Measurements from ENCODE around the gene SEPTIN3.
A peak's percentile ranks its signal among the peaks of the same experiment; 100 is the strongest.

The SEPTIN3 gene

GRCh38 chr22:41969110-41969646, at the start of gene SEPTIN3:
TSS of gene SEPTIN3 (plus strand) at chr22:41969443. CDS start at chr22:41971493, 2,050 bp downstream.
- DNase-seq (ENCODE audit: low spot score) = no peak

DNA sequence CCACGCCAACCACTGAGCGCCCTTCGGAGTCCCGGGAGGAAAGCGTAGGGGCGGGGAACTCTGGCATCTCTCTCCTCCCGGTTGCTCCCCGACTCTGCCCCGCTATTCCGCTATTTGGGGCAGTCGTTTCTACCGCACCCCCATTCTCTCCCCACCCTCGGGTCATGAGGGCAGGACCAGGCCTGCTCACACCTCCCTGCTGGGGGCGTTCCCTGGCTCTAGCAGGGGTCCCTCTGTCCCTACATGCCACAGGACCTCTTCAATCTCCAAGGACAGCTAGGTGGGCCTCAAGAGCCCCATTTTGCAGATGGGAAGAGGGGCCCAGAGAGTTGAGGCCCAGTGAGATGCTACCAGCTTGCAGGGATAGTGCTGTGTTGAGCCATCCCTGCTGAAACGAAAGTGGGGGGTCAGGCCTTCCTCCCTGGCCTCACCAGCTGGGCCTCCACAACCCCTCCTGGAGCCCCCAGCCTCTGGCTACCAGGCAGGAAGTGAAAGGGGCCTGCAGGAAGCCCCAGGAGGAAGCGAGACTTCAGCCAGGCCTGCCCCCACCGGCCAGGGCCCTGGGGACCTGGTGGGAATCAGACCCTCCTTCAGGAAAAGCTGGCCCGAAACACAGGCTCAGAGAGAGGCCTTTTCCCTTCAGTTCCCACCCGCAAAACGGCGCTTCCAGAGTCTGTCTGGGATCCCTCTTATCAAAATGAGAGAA, 48.8 kb upstream of the SEPTIN3 start:
- DNase-seq (ENCODE audit: low spot score) = no peak

- no peak for DNase-seq (ENCODE audit: low spot score)
These were observed 46.9 kb upstream of the SEPTIN3 start for GRCh38 chr22:41922328-41922727.

DNA sequence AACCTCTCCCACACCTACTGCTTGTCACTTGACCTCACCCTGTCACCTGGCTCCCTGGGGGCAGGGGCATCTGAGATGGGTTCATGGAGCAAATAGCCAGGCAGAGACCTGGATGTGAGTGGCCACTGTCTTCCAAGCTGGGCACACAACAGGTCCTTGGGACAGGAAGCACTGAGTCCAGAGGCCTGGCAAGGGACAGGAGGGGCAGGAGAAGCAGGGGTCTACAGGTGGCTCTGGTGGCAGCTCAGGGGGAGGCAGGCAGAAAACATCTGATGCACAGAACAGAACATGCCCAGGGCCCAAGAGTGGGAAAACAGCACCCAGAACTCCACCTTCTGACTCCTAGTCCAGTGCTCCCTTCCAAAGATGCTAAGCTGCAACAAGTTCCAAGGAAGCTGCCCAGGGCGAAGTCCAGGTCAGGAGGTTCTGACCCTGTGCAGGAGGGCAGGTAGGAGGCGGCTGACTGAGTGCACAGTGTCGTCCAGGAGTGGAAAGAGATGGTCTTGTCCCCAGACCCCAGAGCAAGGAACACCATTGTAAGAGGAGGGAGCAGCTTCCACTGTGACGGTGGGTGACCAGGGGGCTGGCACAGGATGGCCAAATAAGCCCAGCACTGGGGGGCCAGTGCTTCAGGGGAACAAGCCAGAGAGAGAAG, 46.2 kb upstream of the SEPTIN3 start:
- no peak for DNase-seq (ENCODE audit: low spot score)

- no peak for DNase-seq (ENCODE audit: low spot score)
These were observed 45.5 kb upstream of the SEPTIN3 start for GRCh38 chr22:41923595-41924276.

DNA sequence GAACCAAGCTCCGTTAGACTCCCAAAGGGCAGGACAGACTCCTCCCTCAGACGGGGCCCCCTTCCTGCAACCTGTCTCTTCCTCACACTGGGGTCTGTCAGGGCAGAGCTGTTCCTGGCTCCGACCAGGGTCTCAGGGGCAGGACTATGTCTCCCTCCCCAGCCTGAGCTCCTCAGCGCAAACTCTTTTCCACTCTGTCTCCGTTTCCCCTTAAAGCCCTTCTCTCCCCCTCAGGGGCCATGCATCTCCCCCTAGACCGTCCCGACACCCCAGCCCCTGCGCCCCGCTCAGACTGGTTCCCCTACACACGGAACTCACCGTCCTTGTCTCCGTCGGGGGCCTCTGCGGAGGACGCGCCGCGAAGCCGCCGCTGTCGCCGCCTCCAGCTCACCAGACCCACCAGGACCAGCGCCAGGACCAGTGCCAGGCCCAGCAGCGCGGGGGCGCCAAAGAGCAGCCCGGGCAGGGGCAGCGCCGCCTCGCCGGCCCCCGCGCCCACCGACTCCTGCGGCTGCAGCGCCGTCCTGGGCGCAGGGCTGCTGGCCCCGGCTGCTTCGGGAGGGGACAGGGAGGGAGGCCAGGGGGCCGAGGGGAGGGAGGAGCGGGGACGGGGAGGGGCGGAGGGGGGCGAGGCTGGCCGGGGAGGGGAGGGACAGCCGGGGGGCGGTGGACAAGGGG, 43.3 kb upstream of the SEPTIN3 start:
- peak; percentile 68 for DNase-seq (ENCODE audit: low spot score)

GRCh38 chr22:41927813-41928212, 41.4 kb upstream of the SEPTIN3 start:
- DNase-seq (ENCODE audit: low spot score) = no peak

GRCh38 chr22:41928593-41929417, 40.4 kb upstream of the SEPTIN3 start:
- DNase-seq (ENCODE audit: low spot score) = no peak

- DNase-seq (ENCODE audit: low spot score) = no peak
These were observed 39.8 kb upstream of the SEPTIN3 start for GRCh38 chr22:41929418-41929810.

GRCh38 chr22:41931701-41932269, 37.5 kb upstream of the SEPTIN3 start:
- no peak for DNase-seq (ENCODE audit: low spot score)

- DNase-seq (ENCODE audit: low spot score) = no peak
These were observed 36.9 kb upstream of the SEPTIN3 start for GRCh38 chr22:41932353-41932752.

GRCh38 chr22:41933411-41934177, 35.6 kb upstream of the SEPTIN3 start:
- DNase-seq (ENCODE audit: low spot score) = no peak

DNA sequence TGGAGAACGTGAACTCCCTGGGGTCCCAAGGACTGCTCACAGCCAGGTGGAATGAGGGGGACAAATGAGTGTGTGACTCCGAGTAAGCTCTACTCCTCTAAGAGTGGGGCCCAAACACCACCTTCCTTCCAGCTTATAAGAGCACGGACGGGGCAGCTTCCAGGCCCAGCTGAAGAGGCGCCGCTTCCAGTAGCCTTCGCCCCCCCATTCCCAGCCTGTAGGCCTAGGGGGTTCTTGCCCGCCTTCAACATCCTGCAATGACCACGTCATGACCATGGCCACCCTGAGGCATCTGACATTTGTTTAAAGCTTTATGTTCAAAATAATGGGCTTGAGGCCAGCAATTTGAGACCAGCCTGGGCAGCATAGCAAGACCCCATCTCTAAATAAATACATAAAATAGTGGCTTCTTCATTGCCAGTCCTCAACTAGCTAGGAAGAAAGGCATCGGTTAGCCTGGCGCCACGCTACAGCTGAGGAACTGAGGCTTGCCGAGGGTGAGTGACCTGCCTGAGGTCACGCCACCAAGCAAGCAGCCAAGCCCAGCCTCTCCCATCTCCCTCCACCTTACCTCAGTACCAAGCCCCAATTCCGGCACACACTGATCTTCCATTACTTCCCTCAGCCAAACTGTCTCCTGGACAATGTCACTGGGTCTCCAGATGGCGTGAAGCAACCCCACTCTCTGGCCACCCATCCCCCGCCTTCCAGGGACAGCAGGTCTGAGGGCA, 34.8 kb upstream of the SEPTIN3 start:
- DNase-seq (ENCODE audit: low spot score) = no peak

GRCh38 chr22:41935015-41935351, 34.3 kb upstream of the SEPTIN3 start:
- DNase-seq (ENCODE audit: low spot score) = no peak

GRCh38 chr22:41935509-41935908, 33.7 kb upstream of the SEPTIN3 start:
- no peak for DNase-seq (ENCODE audit: low spot score)

- DNase-seq (ENCODE audit: low spot score) = no peak
These were observed 32.4 kb upstream of the SEPTIN3 start for GRCh38 chr22:41936894-41937169.

DNA sequence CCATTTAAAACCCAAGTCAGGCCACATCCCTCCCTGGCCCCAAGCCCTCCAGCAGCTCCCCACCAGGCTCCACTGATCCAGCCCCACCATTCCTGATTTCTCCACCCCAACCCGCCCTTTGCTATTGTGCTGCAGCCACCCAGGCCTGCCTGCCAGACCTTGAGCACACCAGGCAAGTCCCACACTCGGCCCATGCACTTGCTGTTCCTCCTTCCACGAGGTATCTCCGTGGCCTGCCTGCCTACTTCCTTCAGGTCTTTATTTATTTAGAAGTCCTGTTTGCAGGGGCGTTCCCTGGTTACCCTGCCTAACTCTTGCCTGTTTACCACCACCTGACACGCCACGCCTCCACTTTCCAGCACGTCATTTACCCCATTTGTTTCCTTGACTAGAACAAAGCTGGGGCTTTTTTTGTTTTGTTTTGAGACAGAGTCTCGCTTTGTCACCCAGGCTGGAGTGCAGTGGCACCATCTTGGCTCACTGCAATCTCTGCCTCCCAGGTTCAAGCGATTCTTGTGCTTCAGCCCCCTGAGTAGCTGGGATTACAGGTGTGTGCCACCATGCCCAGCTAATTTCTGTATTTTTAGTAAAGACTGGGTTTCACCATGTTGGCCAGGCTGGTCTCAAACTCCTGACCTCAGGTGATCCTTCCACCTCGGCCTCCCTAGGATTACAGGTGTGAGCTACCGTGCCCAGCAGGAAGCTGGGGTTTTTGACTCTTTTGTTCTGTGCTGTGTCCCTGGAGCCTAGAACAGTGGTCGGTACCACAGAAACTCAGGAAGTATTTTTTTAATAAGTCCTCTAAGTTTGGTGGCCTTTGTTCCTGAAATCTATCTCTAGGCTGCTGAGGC, 29.0 kb upstream of the SEPTIN3 start:
- peak; percentile 93 for DNase-seq (ENCODE audit: low spot score)

GRCh38 chr22:41940832-41941765, 28.1 kb upstream of the SEPTIN3 start:
- peak; percentile 87 for DNase-seq (ENCODE audit: low spot score)
